GM12864 (cell line): ENCODE measurements around the gene CLCF1.
A peak's percentile ranks its signal among the peaks of the same experiment; 100 is the strongest.

Experiments
- DNase-seq: peaks from one replicate; pipeline ENCODE4 v3.0.0-alpha.2; 2011; ENCODE audit warnings: low read depth
- H3K4me3 ChIP-seq: 2 replicates; pipeline ENCODE4 v1.5.1; 2011; ENCODE audit warnings: mild to moderate bottlenecking, low read depth, low read length, control low read depth
- CTCF ChIP-seq: IDR thresholded peaks from 2 replicates; pipeline ENCODE4 v1.5.1; 2011; ENCODE audit warnings: low read depth, mild to moderate bottlenecking, moderate library complexity, low read length, control low read depth, inconsistent platforms; ENCODE audit errors: missing control alignments

Gene CLCF1

DNA sequence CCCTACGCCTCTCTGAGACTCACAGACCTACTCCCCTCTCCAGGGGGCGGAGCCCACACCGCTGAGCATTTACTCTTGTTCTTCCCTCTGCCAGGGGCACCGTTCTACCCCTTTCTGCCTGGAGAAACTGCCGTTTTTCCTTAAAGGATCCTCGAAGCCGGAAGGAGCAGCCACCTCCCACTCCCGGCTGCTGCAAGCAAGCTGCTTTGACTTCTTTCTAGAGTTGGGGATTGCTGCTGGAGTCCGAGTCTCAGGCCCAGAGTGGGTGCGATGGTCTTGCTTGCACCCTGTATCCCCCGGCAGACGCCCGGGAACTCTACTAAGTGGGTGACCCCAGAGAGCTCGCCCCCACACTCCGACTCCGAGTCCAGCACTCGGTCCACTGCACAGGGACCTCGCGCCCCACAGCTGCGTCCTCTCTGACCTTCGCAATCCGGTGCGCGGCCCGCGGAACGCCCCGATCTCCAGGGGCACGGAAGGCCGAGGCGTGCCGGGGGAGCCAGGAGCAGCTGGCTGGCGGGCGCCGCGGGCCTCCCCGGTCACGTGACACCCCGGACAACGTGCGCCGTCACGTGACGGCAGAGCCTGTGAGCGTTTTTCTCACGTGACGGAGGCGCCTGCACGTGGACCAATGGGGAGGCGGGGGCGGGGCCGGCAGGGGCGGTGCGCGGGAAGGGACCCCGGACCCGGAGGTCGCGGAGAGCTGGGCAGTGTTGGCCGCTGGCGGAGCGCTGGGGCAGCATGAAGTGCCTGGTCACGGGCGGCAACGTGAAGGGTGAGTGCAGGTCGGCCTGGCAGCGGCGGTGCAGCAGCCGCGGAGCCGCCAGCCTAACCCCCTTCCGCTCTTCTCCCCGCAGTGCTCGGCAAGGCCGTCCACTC, 18.1 kb upstream of the CLCF1 start, which contains the start of gene RAD9A:
Gene RAD9A (plus strand): TSS at position 683 of the 879 bp plus-strand sequence. CDS start 59 bp downstream, at position 742.
- peak within 1 kb of the TSS; percentile 95 for H3K4me3 ChIP-seq
- TF ChIP-seq CTCF = no peak
- peak; percentile 80 for DNase-seq

GRCh38 chr11:67390947-67391303, 17.5 kb upstream of the CLCF1 start:
- no peak for DNase-seq
- TF ChIP-seq CTCF = no peak
- H3K4me3 ChIP-seq = peak overlapping the region; percentile 95

DNA sequence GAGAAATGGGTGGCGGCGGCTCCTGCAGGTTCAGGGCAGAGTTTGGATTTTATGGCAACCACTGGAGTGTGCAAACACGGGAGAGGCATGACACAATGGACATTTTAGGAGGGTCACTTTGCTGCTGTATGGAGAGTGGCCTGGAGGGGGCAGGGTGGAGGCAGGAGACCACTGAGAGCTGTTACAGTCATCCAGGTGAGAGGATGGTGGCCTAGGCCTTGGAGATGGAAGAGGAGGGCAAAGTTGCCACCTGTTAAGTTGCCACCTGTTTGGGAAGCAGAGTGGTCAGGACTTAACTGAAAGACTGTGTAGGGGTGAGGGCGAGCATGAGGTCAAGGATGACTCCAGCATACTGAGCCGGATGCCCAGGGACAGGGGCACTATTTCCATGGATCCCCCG, 16.1 kb upstream of the CLCF1 start:
- no peak overlapping the region for H3K4me3 ChIP-seq
- no peak for DNase-seq
- TF ChIP-seq CTCF = peak; percentile 80

- no peak overlapping the region for H3K4me3 ChIP-seq
- no peak for TF ChIP-seq CTCF
- DNase-seq = no peak
Measured at GRCh38 chr11:67387518-67387917, 14.1 kb upstream of the CLCF1 start.

GRCh38 chr11:67387069-67387468, 13.7 kb upstream of the CLCF1 start:
- no peak overlapping the region for H3K4me3 ChIP-seq
- no peak for DNase-seq
- TF ChIP-seq CTCF = no peak

DNA sequence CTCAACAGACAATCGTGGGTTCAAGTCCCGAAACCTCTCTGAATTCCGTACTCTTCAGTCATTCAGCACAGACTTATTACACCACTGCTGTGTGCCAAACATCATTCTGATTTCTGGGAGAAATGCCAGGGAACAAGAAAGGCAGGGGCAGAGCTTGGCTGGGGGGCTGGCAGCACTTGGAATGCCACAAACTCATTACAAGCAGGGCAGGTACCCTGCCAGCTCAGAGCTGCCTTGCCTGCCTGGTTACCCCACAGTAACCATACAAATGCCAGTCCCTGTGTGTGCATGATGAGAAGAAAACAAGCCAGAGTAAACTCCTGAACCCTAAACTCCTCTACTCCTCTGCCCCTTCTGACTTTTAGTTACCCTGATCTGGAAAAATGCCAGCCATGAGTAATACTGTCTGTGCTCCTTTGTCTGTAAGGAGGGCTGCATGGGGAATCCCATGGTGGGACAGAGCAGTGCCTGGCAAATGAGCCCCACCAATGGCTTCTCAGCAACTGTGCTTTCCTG, 11.5 kb upstream of the CLCF1 start:
- no peak for TF ChIP-seq CTCF
- H3K4me3 ChIP-seq = no peak overlapping the region
- DNase-seq = no peak
